Neuronal stem cell (in vitro differentiated cells): ENCODE measurements around the gene ARL4A.
"Not testable (repeated sequence)": the region's sequence is repeated elsewhere in the genome, so short reads cannot be mapped to it uniquely, and the experiment has no call there.

ENCODE experiments used
- DNase-seq: peaks from one replicate; pipeline ENCODE4 v3.0.0-alpha.2; 2013; ENCODE audit warnings: low spot score
- H2AFZ ChIP-seq: one replicate; pipeline ENCODE4 v1.6.1; 2013; ENCODE audit warnings: mild to moderate bottlenecking, low read length, inconsistent platforms
- H2AK5ac ChIP-seq: 2 replicates; pipeline ENCODE4 v1.6.1; 2013; ENCODE audit warnings: low read depth, mild to moderate bottlenecking, inconsistent platforms, low read length, moderate library complexity, mixed read lengths
- H2BK120ac ChIP-seq: 2 replicates; pipeline ENCODE4 v1.6.1; 2013; ENCODE audit warnings: low read depth, mild to moderate bottlenecking, inconsistent platforms, low read length, moderate library complexity, mixed read lengths
- H2BK12ac ChIP-seq: one replicate; pipeline ENCODE4 v1.6.1; 2013; ENCODE audit warnings: low read length, inconsistent platforms
- H2BK15ac ChIP-seq: 2 replicates; pipeline ENCODE4 v1.6.1; 2013; ENCODE audit warnings: mild to moderate bottlenecking, low read length, inconsistent platforms, mixed read lengths
- H2BK5ac ChIP-seq: one replicate; pipeline ENCODE4 v1.6.1; 2013; ENCODE audit warnings: inconsistent platforms, mild to moderate bottlenecking, low read length, moderate library complexity
- H3K14ac ChIP-seq: one replicate; pipeline ENCODE4 v1.6.1; 2013; ENCODE audit warnings: low read length, inconsistent platforms
- H3K18ac ChIP-seq: 2 replicates; pipeline ENCODE4 v1.6.1; 2013; ENCODE audit warnings: low read length, inconsistent platforms
- H3K23ac ChIP-seq: 2 replicates; pipeline ENCODE4 v1.6.1; 2013; ENCODE audit warnings: low read depth, mild to moderate bottlenecking, mixed read lengths, low read length, inconsistent platforms; ENCODE audit not compliant: poor library complexity
- H3K27ac ChIP-seq: replicated peaks from 3 replicates; pipeline ENCODE4 v1.5.1; 2013; ENCODE audit warnings: low read length, inconsistent platforms
- H3K27me3 ChIP-seq, 3 experiments: 2 replicates each; pipeline ENCODE4 v1.6.1; 2013; ENCODE audit warnings: low read length in 3 of 3, mild to moderate bottlenecking in 2 of 3, inconsistent platforms in 1 of 3, low read depth in 1 of 3, mixed read lengths in 1 of 3, moderate library complexity in 1 of 3; ENCODE audit not compliant: control insufficient read depth in 3 of 3, insufficient read depth in 3 of 3
- H3K36me3 ChIP-seq, 2 donors: replicated peaks in 1 of 2; 2 replicates each; pipeline ENCODE4 v1.6.1; 2013; ENCODE audit warnings: low read length in 2 of 2; ENCODE audit not compliant: control insufficient read depth in 2 of 2, insufficient read depth in 2 of 2
- H3K4ac ChIP-seq: 2 replicates; pipeline ENCODE4 v1.6.1; 2013; ENCODE audit warnings: inconsistent platforms, mild to moderate bottlenecking, low read length, moderate library complexity
- H3K4me1 ChIP-seq, 2 donors: 1 replicate in 1 of 2; 2 replicates in 1 of 2; pipeline ENCODE4 v1.6.1; 2013; ENCODE audit warnings: low read length in 2 of 2, low read depth in 1 of 2; ENCODE audit not compliant: control insufficient read depth in 2 of 2, insufficient read depth in 1 of 2
- H3K4me2 ChIP-seq: one replicate; pipeline ENCODE4 v1.6.1; 2013; ENCODE audit warnings: mild to moderate bottlenecking, low read length, inconsistent platforms; ENCODE audit not compliant: insufficient read depth, poor library complexity, severe bottlenecking
- H3K4me3 ChIP-seq, 2 donors: 2 replicates each; pipeline ENCODE4 v1.5.1; 2013; ENCODE audit warnings: low read length in 2 of 2, mild to moderate bottlenecking in 2 of 2, inconsistent platforms in 1 of 2, moderate library complexity in 1 of 2
- H3K79me1 ChIP-seq: one replicate; pipeline ENCODE4 v1.6.1; 2013; ENCODE audit warnings: low read depth, mild to moderate bottlenecking, inconsistent platforms, low read length, moderate library complexity
- H3K9ac ChIP-seq: one replicate; pipeline ENCODE4 v1.6.1; 2013; ENCODE audit warnings: mild to moderate bottlenecking, low read depth, low read length, inconsistent platforms; ENCODE audit not compliant: poor library complexity
- H3K9me3 ChIP-seq, 2 donors: replicated peaks in 1 of 2; 2 replicates each; pipeline versions ENCODE3 to v1.6.1; 2013; ENCODE audit warnings: low read length in 2 of 2, mild to moderate bottlenecking in 2 of 2, inconsistent platforms in 1 of 2, low read depth in 1 of 2, mixed read lengths in 1 of 2, moderate library complexity in 1 of 2; ENCODE audit not compliant: control insufficient read depth in 2 of 2, insufficient read depth in 1 of 2
- H4K8ac ChIP-seq: one replicate; pipeline ENCODE4 v1.6.1; 2013; ENCODE audit warnings: low read depth, mild to moderate bottlenecking, inconsistent platforms, low read length, moderate library complexity
- H4K91ac ChIP-seq: one replicate; pipeline ENCODE4 v1.6.1; 2013; ENCODE audit warnings: low read length, low read depth, mild to moderate bottlenecking, inconsistent platforms; ENCODE audit not compliant: poor library complexity
- WGBS, 2 donors: extraction: QIAGEN DNeasy Blood & Tissue Kit; methylation state at CpG; one replicate each; pipeline ENCODE4 v1.1.7; 2013; ENCODE audit warnings: missing lambda C conversion rate in 2 of 2, mixed read lengths in 1 of 2; ENCODE audit not compliant: insufficient read length in 2 of 2, insufficient replicate concordance in 1 of 2; ENCODE audit errors: extremely low coverage in 2 of 2; 5-methylcytosine and 5-hydroxymethylcytosine counted together

The ARL4A gene

DNA sequence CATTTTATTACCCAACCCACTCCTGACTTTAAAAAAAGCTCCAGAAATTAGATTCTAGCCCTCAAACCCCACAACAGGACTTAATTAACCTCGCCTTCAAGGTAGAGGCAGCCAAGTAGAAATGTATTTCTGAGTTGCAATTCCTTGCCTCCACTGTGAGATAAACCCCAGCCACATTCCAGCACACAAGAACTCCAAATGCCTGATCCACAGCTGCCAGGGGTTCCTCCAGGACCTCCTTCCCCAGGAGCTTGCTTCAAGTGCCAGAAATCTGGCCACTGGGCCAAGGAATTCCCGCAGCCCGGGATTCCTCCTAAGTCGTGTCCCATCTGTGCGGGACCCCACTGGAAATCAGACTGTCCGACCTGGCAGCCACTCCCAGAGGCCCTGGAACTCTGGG, 25.9 kb upstream of the ARL4A start:
- Histone ChIP-seq H3K79me1 (no peaks in the 10 kb centered on the region), H3K4me1 (no peaks in the 10 kb centered on the region)
- WGBS, 2 donors: no CpG with 5 or more reads among the region's 6 CpGs

DNA sequence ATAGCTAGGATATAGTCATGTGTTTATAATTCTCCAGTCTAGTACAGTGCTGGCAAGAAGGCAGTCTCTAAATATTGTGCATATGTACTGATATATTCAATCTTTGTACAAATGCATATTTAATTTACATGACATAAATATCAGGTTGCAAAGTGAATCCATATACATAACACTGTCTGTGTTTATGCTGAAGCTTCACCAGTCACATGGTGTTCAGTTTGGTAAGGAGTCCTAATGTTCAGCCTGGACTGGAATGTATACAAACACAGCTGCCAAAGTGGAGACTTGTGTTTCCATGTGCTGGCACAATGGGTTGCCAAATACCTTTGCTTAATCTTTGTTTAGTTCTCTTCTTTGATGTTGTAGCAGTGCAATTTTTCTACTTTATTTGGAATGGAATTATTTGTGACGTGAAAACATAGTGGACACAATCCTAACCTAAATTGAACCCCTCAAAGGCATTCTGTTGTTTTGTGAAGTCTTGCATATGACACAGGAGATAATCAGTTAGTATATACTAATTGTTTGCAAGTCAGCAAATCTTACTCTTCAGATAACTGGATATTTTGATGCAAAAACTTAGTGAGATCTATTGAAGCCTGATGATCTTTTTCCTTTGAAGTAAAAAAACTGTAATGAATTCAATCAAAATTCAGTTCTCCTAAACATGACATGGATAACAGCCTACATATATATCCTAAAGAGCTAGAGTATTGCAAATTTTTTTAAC, 17.3 kb upstream of the ARL4A start:
- H3K23ac ChIP-seq: no peak overlapping the region
- no CpG with 5 or more reads among the region's 1 CpG for WGBS, 2 donors

More for the DNA sequence above, 25.9 kb upstream of the ARL4A start:
- Histone ChIP-seq H3K23ac (no peak overlapping the region), H4K8ac (no peak overlapping the region), H3K9ac (no peak overlapping the region), H3K4me3 (no peak overlapping the region), H2BK5ac (no peak overlapping the region), H2AFZ (no peak overlapping the region), H2AK5ac (no peak overlapping the region), H4K91ac (no peak overlapping the region), H3K14ac (no peak overlapping the region), H3K36me3 (no peaks in the 10 kb centered on the region), H2BK15ac (no peak overlapping the region), H3K4me2 (no peak overlapping the region), H3K18ac (no peak overlapping the region), H2BK120ac (no peak overlapping the region), H3K4ac (no peak overlapping the region), H2BK12ac (no peak overlapping the region), H3K27ac (no peak overlapping the region), H3K9me3 (no peaks in the 10 kb centered on the region), H3K27me3 (no peaks in the 10 kb centered on the region)
- DNase-seq: no peak

GRCh38 chr7:12670743-12671520, 16.5 kb upstream of the ARL4A start:
- H3K23ac ChIP-seq: no peak overlapping the region
- H2BK12ac ChIP-seq: no peak overlapping the region
- no peak overlapping the region for H2BK15ac ChIP-seq
- no peak overlapping the region for H4K8ac ChIP-seq
- H3K27me3 ChIP-seq: no peaks in the 10 kb centered on the region
- no peak for DNase-seq
- no peak overlapping the region for H3K4me2 ChIP-seq
- no peak overlapping the region for H3K9ac ChIP-seq
- H2BK120ac ChIP-seq: no peak overlapping the region
- no peak overlapping the region for H3K18ac ChIP-seq
- no peak overlapping the region for H3K4me3 ChIP-seq
- no peak overlapping the region for H2AK5ac ChIP-seq
- no peak overlapping the region for H3K14ac ChIP-seq
- peaks cover 0 to 6% of the 10 kb centered on the region in 2 donors for H3K9me3 ChIP-seq
- no peak overlapping the region for H4K91ac ChIP-seq
- WGBS, 2 donors: no CpG with 5 or more reads among the region's 6 CpGs
- no peaks in the 10 kb centered on the region for H3K36me3 ChIP-seq
- no peak overlapping the region for H3K27ac ChIP-seq
- H2AFZ ChIP-seq: no peak overlapping the region
- H3K79me1 ChIP-seq: no peaks in the 10 kb centered on the region
- no peak overlapping the region for H3K4ac ChIP-seq
- H2BK5ac ChIP-seq: no peak overlapping the region
- no peaks in the 10 kb centered on the region for H3K4me1 ChIP-seq

More for the DNA sequence above, 17.3 kb upstream of the ARL4A start:
- no peak overlapping the region for H3K4me2 ChIP-seq
- H2BK12ac ChIP-seq: no peak overlapping the region
- DNase-seq: no peak
- H4K8ac ChIP-seq: no peak overlapping the region
- H4K91ac ChIP-seq: no peak overlapping the region
- no peak overlapping the region for H3K14ac ChIP-seq
- no peak overlapping the region for H2BK5ac ChIP-seq
- no peak overlapping the region for H3K4ac ChIP-seq
- no peaks in the 10 kb centered on the region for H3K27me3 ChIP-seq
- no peaks in the 10 kb centered on the region for H3K4me1 ChIP-seq
- no peaks in the 10 kb centered on the region for H3K36me3 ChIP-seq
- no peak overlapping the region for H2BK120ac ChIP-seq
- H3K27ac ChIP-seq: no peak overlapping the region
- H3K4me3 ChIP-seq: no peak overlapping the region
- H3K9me3 ChIP-seq: peaks cover 0 to under 1% of the 10 kb centered on the region in 2 donors
- no peak overlapping the region for H3K9ac ChIP-seq
- H2BK15ac ChIP-seq: no peak overlapping the region
- H3K79me1 ChIP-seq: no peaks in the 10 kb centered on the region
- no peak overlapping the region for H3K18ac ChIP-seq
- H2AK5ac ChIP-seq: no peak overlapping the region
- H2AFZ ChIP-seq: no peak overlapping the region

DNA sequence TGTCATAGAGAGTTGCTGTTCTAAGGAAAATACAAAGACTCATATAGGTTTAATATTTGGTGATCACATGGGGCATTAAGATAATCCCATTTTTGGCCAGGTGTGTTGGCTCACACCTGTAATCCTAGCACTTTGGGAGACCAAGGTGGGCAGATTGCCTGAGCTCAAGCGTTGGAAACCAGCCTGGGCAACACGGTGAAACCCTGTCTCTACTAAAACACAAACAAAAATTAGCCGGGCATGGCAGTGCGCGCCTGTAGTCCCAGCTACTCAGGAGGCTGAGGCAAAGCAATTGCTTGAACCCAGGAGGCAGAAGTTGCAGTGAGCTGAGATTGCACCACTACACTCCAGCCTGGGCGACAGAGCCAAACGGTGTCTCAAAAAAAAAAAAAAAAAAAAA, 14.0 kb upstream of the ARL4A start:
- H4K91ac ChIP-seq, H3K23ac ChIP-seq, H3K4me2 ChIP-seq, H2AK5ac ChIP-seq, H3K27me3 ChIP-seq, H2BK15ac ChIP-seq, H2BK5ac ChIP-seq, H3K27ac ChIP-seq, H3K14ac ChIP-seq, H3K9me3 ChIP-seq, H2BK12ac ChIP-seq, H3K79me1 ChIP-seq, H3K4me3 ChIP-seq, H3K4ac ChIP-seq, DNase-seq, H3K4me1 ChIP-seq, H2AFZ ChIP-seq, H4K8ac ChIP-seq, H3K36me3 ChIP-seq, H2BK120ac ChIP-seq, H3K18ac ChIP-seq, H3K9ac ChIP-seq: not testable (repeated sequence)
- WGBS, 2 donors: no CpG with 5 or more reads among the region's 7 CpGs
